GM18511 (cell line): ENCODE results near the gene ABCC12.

Experiments used
- ATAC-seq: cut with Tn5 transposase; IDR thresholded peaks from one replicate; pipeline ENCODE4 v1.9.1; 2021; ENCODE audit warnings: mild to moderate bottlenecking, moderate library complexity; ENCODE audit not compliant: unreplicated experiment

Gene ABCC12

DNA sequence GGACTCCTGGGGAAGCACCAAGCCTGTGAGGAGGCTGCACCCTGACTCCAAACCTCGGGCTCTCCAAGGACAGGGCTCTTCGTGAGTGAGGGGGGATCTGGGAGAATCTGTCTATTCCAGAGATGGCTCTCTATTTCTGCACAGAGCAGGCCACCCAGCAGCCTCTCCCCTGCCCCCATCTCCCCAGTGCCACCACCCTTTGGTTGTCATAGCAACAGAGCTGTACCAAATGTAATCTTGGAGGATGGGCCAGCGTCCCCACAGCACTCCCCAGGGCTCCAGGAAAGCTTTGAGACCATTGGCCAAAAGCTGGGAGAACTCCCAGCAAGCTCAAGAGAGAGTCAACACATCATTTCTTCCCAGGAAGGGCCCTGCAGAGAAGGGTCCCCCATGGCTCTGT lies 49.3 kb downstream of the ABCC12 start:
- ATAC-seq: no peak
